Sciatic nerve (tissue), 2 donors: ENCODE measurements around the gene TSPAN9. TPM values are rescaled to one million over a fixed set of nuclear protein-coding genes. Genes with fewer than 3 reads are reported as not detected.

ENCODE experiments used
- ATAC-seq: fragments of 200-7000 bp; cut with Tn5 transposase; one replicate; pipeline ENCODE4 v1.9.1; 2020; ENCODE audit warnings: mild to moderate bottlenecking, moderate library complexity
- DNase-seq: peaks from one replicate; pipeline ENCODE4 v3.0.0-alpha.2; 2020; ENCODE audit warnings: low spot score
- intact Hi-C: fragments of 100-400 bp; cut with DNase I; formaldehyde crosslinking; loops from one replicate; pipeline ENCODE4 v1.14.2; 2022
- total RNA-seq: library from RNA; stranded (reverse); fragmentation: NEBNext Ultra II Directional; extraction: Animal tissue kit (Norgen Biotek cat#: 25700); gene quantifications from one replicate; pipeline ENCODE4 v1.2.1, GENCODE V29; 2021
- donor health status: DM: no; HTN: no; CAD: no.
- donor health status: DM: no; HTN: no; CAD: no.

Gene TSPAN9
- total RNA-seq, 1 donor from 2014 or later: 37.5 TPM

- no peak for ATAC-seq
- intact Hi-C loops: no loop called here
- DNase-seq: no peak
These were observed 37.5 kb downstream of the TSPAN9 start for GRCh38 chr12:3114671-3115070.

DNA sequence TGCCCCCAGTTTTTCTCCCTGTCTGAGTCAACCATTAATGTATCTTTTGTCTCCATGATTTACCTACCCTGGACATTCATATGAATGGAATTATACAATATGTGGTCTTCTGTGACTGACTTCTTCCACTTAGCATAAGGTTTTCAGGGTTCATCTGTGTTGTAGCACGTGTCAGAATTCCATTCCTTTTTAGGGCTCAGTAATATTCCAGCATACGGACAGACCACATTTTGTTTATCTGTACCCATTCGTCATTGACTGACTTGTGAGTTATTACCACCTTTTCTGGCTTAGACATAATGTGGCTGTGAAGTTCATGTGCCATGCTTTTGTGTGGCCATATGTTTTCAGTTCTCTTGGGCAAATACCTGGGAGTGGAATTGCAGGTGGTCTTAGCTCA, 37.9 kb downstream of the TSPAN9 start:
- intact Hi-C loops: no loop called here
- ATAC-seq: no peak
- no peak for DNase-seq

- intact Hi-C loops: no loop called here
- DNase-seq (no peak), ATAC-seq (peak; percentile 29)
These were observed 39.1 kb downstream of the TSPAN9 start for GRCh38 chr12:3116106-3116844.

GRCh38 chr12:3117144-3117581, 40.0 kb downstream of the TSPAN9 start:
- intact Hi-C loops: no loop called here
- DNase-seq (no peak), ATAC-seq (no peak)

GRCh38 chr12:3117591-3118015, 40.4 kb downstream of the TSPAN9 start:
- ATAC-seq: no peak
- no peak for DNase-seq
- intact Hi-C loops: no loop called here

GRCh38 chr12:3119192-3119755, 42.1 kb downstream of the TSPAN9 start:
- intact Hi-C loops: no loop called here
- ATAC-seq (no peak), DNase-seq (no peak)

- intact Hi-C loops: no loop called here
- DNase-seq: no peak
- ATAC-seq: no peak
These were observed 42.8 kb downstream of the TSPAN9 start for GRCh38 chr12:3119756-3120601.

DNA sequence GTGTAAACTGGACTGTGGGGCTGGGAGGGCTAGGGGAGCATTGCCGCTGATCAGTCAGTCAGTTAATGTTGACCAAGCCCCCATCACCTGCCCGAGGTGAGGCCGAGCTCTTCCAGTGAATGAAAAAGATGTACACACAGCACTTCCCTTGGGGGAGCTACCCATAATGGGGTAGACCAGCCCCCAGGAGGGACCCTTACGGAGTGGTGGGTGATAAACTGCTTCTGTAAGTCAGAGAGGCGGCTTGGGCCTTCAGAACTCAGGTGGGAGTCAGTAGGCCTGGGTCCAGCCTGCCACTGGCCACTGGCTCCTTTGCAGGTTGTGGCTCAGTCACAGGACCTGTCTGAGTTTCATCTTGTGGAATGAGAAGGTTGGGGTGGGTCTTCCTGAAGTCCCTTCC, 43.5 kb downstream of the TSPAN9 start:
- no peak for ATAC-seq
- intact Hi-C loops: no loop called here
- DNase-seq: no peak

DNA sequence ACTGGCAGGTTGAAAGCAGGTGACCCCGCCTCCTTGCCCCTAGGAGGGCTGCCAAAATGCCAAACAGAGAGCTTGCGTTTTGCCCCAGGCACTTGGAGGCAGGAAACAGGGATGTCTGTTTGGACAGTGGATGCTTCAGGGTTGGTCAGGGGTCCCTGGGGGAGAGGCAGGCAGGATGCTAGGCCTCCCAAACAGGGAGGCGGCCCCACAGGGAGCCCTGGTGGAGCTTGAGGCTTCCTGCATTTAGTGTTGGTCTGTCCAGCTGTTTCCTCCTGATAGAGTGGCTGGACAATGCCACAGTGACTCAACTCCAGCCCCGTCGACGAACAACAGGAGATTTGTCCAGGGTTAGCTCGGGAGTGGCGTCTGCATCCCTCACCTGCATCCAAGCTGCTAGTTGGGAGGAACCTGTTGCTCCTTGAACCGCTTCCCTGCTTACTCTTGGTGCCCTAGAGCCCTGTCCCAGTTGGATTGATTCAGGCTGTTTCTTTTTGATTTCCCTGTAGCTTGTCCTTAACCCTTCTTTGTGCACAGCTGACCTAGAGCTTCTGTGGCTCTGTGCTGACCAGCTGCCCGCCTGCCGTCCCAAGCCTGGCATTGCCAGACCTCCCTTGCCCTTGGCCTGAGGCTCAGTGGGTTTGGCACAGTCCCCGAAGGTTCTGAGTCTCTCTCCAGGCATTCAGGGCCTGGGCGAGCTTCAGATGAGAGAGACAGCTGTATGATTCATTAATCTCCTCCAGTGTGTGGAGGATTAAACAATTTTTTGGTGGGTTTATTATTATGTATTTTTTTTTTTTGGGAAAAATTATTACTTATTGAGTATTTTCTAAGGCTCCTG, 45.9 kb downstream of the TSPAN9 start:
- ATAC-seq (peak; percentile 47), DNase-seq (no peak)
- intact Hi-C loops: no loop called here

GRCh38 chr12:3123729-3124128, 46.5 kb downstream of the TSPAN9 start:
- intact Hi-C loops: no loop called here
- ATAC-seq: no peak
- no peak for DNase-seq

GRCh38 chr12:3124917-3125316, 47.7 kb downstream of the TSPAN9 start:
- ATAC-seq: no peak
- DNase-seq: no peak
- intact Hi-C loops: loop anchor here (5.0 kb wide), 1 partner anchor 48 kb away; the partner anchor contains the start of gene TSPAN9

DNA sequence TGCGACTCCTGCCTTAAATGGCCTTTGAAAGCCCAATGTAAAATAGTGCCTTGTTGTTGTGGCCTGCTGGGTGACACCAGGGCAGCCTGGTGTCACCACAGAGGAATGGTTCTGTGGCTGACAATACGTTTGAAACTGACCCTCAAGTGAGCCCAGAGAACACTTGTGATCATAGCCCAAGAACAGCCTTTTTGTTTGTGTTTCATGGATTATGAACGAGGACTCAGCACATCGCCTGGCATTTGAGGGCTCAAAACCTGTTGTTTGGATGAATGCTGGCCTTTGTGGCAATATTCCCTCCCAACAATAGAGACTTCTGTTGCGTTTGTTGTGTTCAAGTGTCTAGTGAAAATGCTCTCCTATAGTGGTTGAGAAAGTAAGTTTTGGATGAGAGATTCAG, 48.5 kb downstream of the TSPAN9 start:
- intact Hi-C loops: loop anchor here (5.0 kb wide), 1 partner anchor 48 kb away; the partner anchor contains the start of gene TSPAN9
- DNase-seq (no peak), ATAC-seq (peak; percentile 53)

GRCh38 chr12:3127832-3128231, 50.7 kb downstream of the TSPAN9 start:
- no peak for DNase-seq
- intact Hi-C loops: loop anchor here (5.0 kb wide), 1 partner anchor 51 kb away; the partner anchor contains the start of gene TSPAN9
- no peak for ATAC-seq

DNA sequence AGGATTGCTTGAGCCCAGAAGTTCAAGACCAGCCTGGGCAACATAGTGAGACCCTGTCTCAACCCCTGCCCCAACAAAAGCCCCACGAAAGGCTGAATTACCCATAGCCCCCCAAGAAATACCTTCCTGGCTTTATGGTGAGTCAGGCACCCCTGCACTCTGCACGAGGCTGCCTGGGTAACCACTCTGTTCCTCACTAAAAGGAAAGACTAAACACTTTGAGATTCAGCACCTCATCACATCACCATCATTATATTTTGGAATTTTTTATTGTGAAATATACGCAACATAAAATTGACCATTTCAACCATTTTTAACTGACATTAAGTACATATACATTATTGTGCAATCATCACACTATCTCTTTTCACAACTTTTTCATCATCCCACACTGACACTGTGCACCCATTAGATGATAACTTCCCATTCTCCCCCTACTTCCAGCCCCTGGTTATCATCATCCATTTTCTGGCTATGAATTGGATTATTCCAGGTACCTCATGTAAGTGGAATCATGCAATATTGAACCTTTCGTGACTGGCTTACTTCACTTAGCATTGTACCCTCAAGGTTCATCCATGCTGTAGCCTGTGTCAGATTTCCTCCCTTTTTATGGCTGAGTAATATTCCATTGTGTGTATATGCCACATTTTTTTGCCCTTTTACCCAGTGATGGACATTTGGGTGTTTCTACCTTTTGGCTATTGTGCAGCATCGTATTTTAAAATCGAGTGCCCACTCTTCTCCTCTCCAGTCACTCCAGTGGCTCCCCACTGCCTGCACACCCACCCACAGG, 51.5 kb downstream of the TSPAN9 start:
- DNase-seq: no peak
- no peak for ATAC-seq
- intact Hi-C loops: loop anchor here (5.0 kb wide), 1 partner anchor 51 kb away; the partner anchor contains the start of gene TSPAN9

DNA sequence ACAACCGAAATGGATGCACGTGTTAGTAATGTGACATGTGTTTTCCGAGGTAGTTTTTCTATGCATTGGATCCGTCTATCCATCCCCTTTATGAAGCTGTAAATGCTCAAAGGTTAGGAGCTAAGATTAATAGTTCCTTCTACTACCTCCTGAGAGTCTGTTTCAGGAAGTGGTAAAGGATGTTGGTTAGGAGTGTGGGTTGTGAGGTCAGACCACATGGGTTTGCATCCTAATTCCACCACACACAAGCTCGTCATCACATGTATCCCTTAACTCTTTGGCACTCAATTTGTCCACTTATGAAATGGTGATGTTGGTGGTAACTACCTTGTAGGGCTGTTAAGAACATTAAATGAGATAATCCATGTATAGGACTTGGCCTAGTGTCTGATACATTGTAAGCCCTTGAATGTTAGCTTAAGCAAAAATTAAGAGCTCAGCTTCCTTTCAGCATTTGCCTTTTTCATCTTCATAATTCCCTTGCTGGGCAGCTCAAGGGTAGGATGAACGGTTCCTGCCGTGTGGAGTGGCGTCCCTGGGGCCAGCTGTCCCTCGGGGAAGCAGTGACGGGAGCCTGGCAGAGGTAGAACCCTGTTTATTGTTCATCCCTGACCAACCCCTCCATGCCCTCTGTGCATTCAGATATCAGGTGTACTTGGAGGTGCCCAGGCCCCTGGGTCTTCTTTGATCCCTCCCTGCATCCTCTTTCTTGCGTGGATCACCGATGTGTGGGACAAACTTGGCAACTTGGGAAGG, 52.3 kb downstream of the TSPAN9 start:
- ATAC-seq (no peak), DNase-seq (no peak)
- intact Hi-C loops: loop anchor here (5.0 to 10.0 kb wide), 2 partner anchors 52 to 75 kb away; partner anchors contain the start of gene TSPAN9

GRCh38 chr12:3130057-3130830, 53.1 kb downstream of the TSPAN9 start:
- intact Hi-C loops: loop anchor here (10.0 kb wide), 1 partner anchor 75 kb away; no protein-coding TSS in a partner anchor
- peak; percentile 52 for ATAC-seq
- DNase-seq: no peak
